Activated CD4-positive, alpha-beta T cell treated with anti-CD3 and anti-CD28 coated beads for 1 hour (primary cell): ENCODE data around the gene SPATC1L.
"Not testable (repeated sequence)": the region's sequence is repeated elsewhere in the genome, so short reads cannot be mapped to it uniquely, and the experiment has no call there.

ENCODE experiments used
- DNase-seq: peaks from one replicate; pipeline ENCODE4 v3.0.0-alpha.2; 2020

The SPATC1L gene

GRCh38 chr21:46149205-46149901, 34.9 kb downstream of the SPATC1L start:
- no peak for DNase-seq

GRCh38 chr21:46148106-46148505, 36.2 kb downstream of the SPATC1L start:
- no peak for DNase-seq

DNA sequence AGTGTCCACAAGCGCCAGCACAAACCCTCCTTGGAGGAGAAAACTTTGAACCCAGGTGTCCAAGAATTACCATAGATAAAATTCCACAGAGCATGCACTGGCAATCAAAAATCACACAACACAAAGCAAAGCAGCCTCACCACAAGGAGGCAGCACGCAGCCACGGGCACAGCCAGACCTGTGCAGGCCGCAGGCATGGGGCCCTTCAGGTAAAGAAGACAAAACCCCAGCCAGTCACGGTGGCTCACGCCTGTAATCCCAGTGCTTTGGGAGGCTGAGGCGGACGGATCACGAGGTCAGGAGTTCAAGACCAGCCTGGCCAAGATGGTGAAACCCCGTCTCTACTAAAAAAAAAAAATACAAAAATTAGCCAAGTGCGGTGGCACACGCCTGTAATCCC, 36.8 kb downstream of the SPATC1L start:
- peak; percentile 31 for DNase-seq

DNA sequence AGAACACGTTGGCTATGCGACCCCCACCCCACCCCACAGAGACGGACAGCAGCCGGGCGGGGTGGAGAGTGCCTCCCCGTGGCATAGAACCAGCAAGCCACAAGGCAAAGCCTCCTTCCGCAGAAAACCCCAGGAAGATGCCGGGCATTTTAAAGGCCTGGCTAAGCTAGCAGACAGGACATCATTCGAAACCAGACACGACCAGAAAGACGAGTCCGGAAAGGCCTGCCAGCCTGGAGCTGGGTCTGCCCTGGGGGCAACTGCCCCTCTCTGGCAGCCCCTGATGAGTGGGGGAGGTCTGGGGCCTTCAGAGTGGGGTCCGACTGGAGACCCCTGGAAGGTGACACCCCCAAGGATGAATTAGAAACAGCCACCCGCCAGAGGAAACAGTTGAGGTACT, 37.4 kb downstream of the SPATC1L start:
- no peak for DNase-seq

DNA sequence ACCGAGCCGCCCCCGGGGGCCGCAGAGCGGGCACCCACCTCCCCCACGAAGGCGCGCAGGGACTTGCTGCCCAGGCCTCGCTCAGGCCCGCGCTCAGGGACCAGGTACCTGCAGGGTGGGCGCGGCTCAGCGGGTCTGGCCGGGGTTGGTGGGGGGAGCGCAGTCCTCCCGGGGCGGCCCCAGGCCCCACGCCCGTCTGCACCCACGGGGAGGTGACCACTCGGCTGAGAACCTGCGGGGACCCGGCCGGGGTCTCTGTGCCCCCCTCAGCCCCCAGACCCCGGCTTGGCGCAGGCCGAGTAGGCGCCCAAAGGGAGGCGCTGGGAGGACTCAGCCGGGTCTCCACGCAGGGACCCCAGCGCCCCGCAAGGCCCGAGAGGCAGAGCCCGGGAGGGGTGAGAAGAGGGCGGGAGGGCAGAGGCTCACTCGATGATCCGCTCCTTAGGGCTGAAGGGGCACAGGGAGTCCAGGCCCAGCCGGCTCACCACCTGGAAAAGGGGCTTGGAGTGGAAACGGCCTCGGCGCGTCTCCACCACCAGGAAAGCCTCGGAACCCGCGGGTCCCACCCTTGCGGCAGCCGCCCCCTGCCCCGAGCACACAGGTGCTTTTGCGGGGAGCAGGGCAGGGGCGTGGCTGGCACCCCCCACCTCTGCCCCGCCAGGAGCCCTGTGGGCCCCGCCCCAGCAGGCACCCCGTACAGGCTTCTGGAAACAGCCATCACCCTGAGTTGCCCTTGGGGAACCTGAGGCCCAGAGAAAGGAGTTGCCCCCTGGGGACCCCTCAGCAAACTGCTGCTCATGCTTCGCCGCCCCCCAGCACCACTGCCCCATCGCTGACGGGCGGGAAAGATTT, 38.2 kb downstream of the SPATC1L start:
- DNase-seq = no peak

- DNase-seq = no peak
Measured at GRCh38 chr21:46145159-46145839, 39.0 kb downstream of the SPATC1L start.

GRCh38 chr21:46144464-46145070, 39.7 kb downstream of the SPATC1L start:
- DNase-seq = no peak

GRCh38 chr21:46142582-46143473, 41.4 kb downstream of the SPATC1L start:
- no peak for DNase-seq

GRCh38 chr21:46141767-46142581, 42.3 kb downstream of the SPATC1L start:
- DNase-seq = no peak

DNA sequence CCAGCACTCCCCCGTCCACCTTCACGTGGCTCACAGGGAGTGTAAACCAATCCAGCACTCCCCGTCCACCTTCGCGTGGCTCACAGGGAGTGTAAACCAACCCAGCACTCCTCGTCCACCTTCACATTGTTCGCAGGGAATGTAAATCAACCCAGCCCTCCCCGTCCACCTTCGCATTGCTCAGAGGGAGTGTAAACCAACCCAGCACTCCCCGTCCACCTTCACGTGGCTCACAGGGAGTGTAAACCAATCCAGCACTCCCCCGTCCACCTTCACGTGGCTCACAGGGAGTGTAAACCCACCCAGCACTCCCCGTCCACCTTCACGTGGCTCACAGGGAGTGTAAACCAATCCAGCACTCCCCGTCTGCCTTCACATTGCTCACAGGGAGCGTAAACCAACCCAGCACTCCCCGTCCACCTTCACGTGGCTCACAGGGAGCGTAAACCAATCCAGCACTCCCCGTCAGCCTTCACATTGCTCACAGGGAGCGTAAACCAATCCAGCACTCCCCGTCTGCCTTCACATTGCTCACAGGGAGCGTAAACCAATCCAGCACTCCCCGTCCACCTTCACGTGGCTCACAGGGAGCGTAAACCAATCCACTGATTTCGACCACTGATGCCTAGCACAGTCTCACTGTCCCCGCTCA, 43.8 kb downstream of the SPATC1L start:
- not testable (repeated sequence) for DNase-seq

GRCh38 chr21:46139686-46140085, 44.6 kb downstream of the SPATC1L start:
- no peak for DNase-seq

DNA sequence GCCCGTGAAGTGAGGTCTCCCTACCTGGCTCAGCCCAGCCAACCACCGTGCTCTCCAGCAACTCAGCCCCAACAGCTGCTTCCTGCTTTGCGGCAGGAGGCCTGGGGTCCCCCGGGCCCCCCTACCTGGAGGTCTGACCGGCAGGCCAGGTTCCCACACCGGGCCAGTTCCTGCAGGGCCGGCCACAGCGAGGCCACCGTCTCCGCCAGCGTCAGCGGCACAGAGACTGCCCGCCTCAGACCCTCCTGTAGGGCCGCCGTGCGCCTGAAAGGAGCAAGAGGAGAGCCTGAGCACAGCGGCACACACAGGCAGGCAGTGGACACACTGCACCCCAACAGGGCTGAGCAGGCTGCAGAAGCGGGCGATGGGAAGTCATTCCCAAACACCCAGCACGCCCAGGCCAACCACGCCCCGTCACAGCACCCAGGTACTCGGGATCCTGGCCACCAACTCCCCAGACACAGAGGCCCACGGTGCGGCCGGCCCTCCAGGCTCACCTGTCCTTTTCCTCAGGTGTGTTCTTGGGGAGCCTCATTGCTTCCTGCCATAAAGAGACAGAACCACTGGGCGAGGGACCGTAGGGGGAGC, 45.8 kb downstream of the SPATC1L start:
- no peak for DNase-seq

DNA sequence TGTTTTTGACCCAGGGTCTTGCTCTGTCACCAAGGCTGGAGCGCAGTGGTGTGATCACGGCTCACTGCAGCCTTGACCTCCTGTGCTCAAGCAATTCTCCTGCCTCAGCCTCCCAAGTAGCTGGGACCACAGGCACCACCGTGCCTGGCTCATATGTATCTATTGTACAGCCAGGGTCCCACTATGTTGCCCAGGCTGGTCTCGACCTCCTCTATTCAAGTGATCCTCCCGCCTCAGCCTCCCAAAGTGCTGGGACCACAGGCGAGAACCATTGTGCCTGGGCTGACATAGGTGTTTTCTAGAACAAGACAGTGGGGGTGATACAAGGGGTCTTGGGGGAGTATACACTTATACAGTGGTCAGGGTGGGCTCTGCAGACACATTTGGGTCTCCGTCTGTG, 46.4 kb downstream of the SPATC1L start:
- no peak for DNase-seq

- no peak for DNase-seq
Measured at GRCh38 chr21:46136739-46137349, 47.4 kb downstream of the SPATC1L start.

DNA sequence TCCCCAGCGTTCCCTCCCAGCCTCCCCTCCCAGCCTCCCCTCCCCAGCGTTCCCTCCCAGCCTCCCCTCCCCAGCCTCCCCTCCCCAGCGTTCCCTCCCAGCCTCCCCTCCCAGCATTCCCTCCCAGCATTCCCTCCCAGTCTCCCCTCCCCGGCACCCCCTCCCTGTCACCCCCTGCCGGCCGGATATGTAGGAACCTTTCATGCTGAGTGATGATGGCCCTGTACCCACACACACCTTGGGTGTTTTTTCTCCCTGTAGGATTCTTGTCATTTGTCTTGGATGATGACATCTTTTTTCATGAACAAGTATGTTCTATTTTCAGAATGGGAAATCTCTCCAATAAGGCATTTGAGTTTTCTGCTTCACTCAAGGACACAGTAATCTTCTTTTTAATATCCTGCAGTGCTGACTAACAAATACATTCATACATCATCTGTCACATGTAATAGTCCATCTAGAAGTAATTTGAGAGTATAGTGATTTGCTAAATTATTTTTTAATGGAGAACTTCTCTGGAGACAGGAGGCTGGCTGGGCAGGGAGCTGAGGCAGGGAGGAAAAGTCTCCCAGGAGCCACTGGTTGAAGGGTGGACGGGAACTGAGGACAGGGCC, 48.4 kb downstream of the SPATC1L start:
- DNase-seq = no peak

DNA sequence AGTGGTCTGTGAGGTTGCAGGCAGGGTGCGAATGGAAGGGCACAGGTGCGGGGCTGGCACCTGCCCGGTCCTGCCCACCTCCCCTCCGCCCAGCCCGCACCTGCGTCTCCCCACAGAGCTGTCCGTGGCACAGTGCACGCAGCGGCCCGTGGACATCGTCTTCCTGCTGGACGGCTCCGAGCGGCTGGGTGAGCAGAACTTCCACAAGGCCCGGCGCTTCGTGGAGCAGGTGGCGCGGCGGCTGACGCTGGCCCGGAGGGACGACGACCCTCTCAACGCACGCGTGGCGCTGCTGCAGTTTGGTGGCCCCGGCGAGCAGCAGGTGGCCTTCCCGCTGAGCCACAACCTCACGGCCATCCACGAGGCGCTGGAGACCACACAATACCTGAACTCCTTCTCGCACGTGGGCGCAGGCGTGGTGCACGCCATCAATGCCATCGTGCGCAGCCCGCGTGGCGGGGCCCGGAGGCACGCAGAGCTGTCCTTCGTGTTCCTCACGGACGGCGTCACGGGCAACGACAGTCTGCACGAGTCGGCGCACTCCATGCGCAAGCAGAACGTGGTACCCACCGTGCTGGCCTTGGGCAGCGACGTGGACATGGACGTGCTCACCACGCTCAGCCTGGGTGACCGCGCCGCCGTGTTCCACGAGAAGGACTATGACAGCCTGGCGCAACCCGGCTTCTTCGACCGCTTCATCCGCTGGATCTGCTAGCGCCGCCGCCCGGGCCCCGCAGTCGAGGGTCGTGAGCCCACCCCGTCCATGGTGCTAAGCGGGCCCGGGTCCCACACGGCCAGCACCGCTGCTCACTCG, 52.2 kb downstream of the SPATC1L start:
- DNase-seq = no peak

DNA sequence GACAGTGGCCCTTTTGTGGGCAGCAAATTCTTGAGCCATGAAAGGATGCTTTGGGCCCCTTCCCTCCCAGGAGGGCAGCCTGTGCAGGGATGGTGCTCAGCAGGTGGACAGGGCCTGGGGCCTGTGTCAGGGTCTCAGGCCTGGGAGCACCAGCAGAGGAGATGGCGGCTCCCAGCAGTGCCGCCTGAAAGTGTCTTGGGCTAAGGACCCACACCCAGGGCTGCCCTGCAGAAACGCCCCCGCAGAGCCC, 52.7 kb downstream of the SPATC1L start:
- no peak for DNase-seq

DNA sequence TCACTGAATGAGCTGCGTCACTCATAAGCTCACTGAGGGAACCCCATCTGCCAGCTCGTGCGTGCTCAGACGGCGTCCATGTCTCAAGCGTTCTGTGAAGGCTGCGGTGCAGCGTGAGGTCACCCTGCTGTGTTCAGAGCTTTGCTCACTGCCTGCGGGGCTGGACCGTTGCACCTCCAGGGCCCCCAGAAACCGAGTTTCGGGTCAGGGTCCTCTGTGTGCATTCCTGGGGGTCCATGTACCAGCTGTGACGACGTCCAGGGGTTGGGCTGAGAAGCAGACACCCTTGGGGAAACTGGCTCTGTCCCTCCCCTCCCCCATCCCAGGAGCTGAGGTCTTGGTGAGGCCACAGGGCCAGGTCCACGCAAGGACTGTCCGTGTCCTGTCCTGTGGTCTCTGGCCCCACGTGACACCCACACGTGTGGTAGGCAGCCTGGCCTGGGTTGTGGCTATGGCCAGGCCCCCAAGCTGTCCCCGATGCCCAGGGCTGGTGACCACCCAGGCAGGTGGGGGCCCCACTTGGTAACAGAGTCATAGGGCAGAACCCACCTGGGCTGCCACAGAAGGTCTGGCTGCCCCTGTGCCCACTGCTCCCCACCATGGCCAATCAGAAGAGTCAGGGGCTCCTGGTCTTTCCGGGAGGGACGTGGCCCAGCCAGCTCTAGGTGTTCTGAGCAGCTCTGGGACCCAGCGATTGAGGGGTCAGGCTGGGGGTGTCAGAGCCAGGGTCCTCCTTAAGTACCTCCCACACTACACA, 53.2 kb downstream of the SPATC1L start:
- DNase-seq = no peak
